Stimulated activated CD8-positive, alpha-beta memory T cell treated with anti-CD3 and anti-CD28 coated beads, Interleukin-15, amount 100 ng/mL, for 48 hours (primary cell): ENCODE measurements around the gene CEP131.

Experiments used
- DNase-seq, 2 donors: peaks; one replicate each; pipeline ENCODE4 v3.0.0-alpha.2; 2020; ENCODE audit warnings: low read depth in 2 of 2

The CEP131 gene

GRCh38 chr17:81222906-81223761 is at the start of gene CEP131:
Gene CEP131, minus strand, starts transcription at chr17:81222965. Its CDS starts 2,909 bp downstream, at chr17:81220056.
- peak; percentile 97 to 98 for DNase-seq

- no peak for DNase-seq
Observed at GRCh38 chr17:81271226-81271625, 48.5 kb upstream of the CEP131 start.

GRCh38 chr17:81270279-81270678 is 47.5 kb upstream of the CEP131 start:
- no peak for DNase-seq

GRCh38 chr17:81267390-81268067 is 44.8 kb upstream of the CEP131 start:
- DNase-seq: no peak

DNA sequence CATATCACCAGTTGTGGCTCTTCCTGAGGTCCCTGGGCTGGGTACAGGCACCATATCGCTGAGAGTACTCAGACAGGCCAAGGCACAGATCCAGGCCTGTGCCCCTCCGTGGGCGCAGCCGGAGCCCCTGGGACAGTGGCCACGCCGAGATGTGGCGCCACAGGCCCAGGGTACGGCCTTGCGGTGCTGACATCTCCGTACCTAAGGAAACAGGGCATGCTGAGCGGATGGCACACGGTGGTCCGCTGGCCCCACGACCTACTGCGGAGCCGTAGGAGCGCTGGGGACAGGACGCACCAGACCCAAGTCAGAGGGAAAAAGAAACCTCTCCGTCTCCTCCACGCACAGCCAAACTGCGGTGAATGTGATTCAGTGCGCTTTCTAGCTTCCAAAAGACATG is 42.8 kb upstream of the CEP131 start:
- no peak for DNase-seq

- DNase-seq: no peak
Observed at GRCh38 chr17:81264640-81265039, 41.9 kb upstream of the CEP131 start.

GRCh38 chr17:81263371-81264181 is 40.8 kb upstream of the CEP131 start:
- no peak for DNase-seq

GRCh38 chr17:81261582-81262336 is 39.0 kb upstream of the CEP131 start:
- no peak for DNase-seq

- DNase-seq: no peak
Observed at GRCh38 chr17:81261096-81261495, 38.3 kb upstream of the CEP131 start.

GRCh38 chr17:81260641-81261040 is 37.9 kb upstream of the CEP131 start:
- DNase-seq: no peak

- DNase-seq: no peak
Observed at GRCh38 chr17:81260171-81260570, 37.4 kb upstream of the CEP131 start.

DNA sequence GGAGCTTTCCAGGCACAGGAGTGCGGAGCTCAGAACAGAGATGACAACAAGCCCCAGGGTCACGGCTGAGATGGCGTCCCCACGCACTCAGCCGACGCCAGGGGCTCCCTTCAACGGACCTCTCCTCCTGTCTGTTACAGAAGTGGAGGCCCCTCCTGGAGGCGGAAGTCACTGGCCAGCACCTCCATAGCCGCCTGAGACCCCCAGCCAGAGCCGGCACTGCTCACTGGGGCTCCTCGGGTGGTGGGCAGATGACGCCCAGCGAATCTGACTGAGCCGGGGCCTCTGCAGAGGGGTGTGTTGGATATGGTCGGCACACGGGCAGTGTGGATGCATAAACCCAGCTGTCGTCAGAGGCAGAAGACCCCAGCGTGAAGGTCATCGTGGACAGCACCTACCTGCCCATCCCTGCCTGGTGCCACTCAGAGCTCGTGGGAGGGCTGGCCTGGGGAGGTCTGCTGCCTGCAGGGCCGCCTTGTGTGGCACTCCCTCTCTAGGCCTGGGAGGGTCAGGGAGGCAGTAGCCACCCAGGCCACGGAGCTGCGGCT is 36.4 kb upstream of the CEP131 start:
- no peak for DNase-seq

DNA sequence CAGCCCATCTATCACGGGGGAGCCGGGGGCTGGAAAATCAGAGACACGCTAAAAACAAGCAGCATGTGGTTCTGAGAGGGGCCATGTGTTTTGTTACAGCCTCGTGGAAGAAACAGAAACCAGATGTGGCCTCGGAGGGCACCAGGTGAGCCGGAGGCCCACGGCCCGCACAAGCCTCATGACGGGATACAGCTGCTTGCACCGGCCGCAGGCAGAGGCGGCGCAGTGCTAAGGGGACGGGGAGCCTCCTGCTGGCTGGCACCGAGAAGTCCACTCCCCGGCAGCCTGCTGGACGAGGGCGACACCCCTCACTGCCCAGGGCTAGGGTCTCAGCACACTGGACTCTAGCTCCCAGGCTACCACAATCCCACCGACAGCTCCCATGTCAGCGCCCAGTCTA is 35.5 kb upstream of the CEP131 start:
- DNase-seq: no peak

DNA sequence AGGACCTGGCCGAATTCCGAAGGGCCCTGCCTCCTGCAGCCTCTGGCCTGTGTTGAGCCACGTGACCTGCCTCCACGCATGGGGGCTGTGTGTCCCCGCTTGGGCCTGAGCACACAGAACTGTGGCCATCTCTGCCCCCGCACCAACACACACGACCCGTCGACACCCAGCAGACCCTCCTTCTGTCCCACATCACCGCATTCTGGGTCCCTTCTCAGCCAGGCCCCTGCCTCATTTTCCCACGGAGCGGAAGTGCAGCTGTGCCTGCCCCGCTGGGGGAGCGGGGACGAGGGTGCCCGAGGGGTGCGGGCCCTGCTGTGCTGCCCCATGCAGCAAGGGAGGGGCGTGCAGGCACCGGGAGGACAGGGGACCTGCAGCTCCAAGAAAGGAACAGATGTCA is 34.8 kb upstream of the CEP131 start:
- DNase-seq: no peak

DNA sequence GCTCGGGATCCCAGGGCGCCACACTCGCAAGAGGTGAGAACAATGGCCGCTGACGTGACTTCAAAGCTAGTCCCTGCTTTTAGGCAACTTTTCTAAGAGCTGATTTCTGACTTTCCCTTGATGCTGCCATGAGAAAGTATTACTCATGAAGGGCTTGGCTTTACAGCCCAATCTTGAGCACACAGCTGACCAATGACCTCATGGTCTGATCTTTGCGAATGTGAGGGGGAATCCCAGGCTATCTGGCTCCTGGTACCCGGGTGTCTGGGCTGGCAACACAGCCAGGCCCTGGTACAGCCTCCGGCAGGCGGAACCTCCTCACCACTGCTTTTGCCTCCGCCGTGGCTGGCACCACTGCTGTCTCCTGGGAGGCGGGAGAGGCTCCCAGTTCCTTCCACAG is 33.9 kb upstream of the CEP131 start:
- DNase-seq: no peak

GRCh38 chr17:81254955-81255717 is 32.4 kb upstream of the CEP131 start:
- no peak for DNase-seq

DNA sequence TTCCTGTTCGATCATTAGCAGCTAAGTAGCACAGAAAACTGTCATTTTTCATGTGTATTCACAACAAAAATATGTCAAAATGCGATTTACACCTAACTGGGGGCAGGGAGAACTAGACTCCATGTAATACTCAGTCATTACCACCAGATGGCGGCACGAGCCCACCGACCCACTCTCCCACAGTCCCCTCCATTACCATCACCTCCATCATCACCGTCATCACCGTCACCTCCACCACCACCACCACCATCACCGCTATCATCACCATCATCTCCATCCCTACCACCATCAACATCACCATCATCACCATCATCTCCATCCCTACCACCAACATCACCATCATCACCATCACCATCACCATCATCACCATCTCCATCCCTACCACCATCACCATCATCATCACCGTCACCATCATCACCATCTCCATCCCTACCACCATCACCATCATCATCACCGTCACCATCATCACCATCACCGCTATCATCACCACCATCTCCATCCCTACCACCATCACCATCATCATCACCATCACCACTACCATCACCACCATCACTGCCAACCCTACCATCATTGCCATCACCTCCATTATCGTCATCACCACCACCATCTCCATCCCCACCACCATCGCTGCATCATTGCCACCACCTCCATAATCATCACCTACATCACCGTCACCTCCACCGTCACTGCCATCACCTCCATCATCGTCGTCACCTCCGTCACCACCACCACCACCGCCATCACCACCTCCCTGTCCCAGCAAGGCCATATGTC is 30.8 kb upstream of the CEP131 start:
- DNase-seq: peak; percentile 15 to 32

DNA sequence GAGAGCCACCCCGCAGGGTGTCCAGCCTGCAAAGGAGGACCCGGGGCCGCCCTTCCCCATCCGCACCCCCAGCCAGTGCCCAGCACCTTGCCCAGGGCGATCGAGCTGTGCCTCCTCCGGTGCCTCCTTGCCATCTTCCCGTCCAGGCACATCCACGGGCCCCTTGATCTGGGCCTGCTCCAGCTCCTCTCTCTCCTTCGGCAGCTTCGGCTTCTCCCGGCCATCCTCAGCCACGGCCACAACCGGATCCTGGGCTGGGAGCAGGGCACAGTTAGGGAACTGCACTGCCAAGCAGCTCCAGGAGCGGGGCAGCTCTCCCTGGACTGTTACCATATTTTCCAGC is 30.2 kb upstream of the CEP131 start:
- DNase-seq: no peak

DNA sequence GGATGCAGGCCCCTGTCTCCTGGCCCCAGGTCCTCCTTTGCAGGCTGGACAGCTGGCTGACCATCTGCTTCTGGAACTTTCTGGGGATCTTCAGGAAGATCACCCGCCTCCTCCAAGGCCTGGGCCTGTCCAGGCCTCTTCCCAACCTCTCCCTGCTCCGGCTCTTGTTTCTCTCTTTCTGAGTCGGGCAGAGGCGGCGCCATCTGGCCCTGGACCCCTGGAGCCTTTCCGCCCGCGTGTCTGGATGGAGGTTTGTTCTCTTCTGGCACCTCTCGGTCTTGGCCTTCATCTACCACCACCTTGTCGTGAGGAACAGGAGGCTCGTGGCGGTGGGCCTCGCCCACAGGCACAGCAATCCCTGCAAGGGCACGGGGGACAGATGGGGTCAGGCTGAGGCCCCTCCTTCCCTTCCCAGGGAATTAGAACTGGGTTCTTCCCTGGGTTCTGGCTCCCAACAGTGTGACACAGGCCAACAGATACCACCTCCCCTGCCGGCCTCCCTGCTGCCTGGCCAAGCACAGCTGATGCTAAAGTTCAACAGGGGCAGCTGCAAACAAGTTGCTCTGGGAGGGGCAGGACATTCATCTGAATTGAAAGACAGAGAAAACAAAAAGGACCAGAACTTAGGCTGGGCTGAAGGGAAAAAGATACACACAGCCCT is 29.7 kb upstream of the CEP131 start:
- no peak for DNase-seq
